Neural crest cell (in vitro differentiated cells): ENCODE measurements around the gene RPF1. TPM values are rescaled to one million over a fixed set of nuclear protein-coding genes. Genes with fewer than 3 reads are reported as not detected.

Experiments used
- DNase-seq: peaks from one replicate; pipeline ENCODE4 v3.0.0; 2021; ENCODE audit warnings: low read depth, mixed read lengths, low spot score
- H3K27ac Mint-ChIP-seq: one replicate; pipeline ENCODE4 v1.8.0; 2021; ENCODE audit warnings: mild to moderate bottlenecking, mixed read lengths; ENCODE audit not compliant: unreplicated experiment
- H3K27me3 Mint-ChIP-seq: 2 replicates; pipeline ENCODE4 v1.8.0; 2021; ENCODE audit warnings: low read depth, mild to moderate bottlenecking, mixed read lengths
- H3K36me3 Mint-ChIP-seq: 2 replicates; pipeline ENCODE4 v1.8.0; 2021; ENCODE audit warnings: low read depth, mild to moderate bottlenecking, mixed read lengths
- H3K4me1 Mint-ChIP-seq: 2 replicates; pipeline ENCODE4 v1.8.0; 2021; ENCODE audit warnings: mixed read lengths
- H3K4me3 Mint-ChIP-seq: one replicate; pipeline ENCODE4 v1.8.0; 2021; ENCODE audit warnings: mild to moderate bottlenecking, mixed read lengths
- H3K9me3 Mint-ChIP-seq: 2 replicates; pipeline ENCODE4 v1.8.0; 2021; ENCODE audit warnings: mixed read lengths
- CTCF ChIP-seq: fragments of 200-600 bp; sonication (generic); conservative IDR thresholded peaks from 2 replicates; pipeline ENCODE4 v1.5.0; 2021; ENCODE audit warnings: antibody characterized with exemption, mild to moderate bottlenecking
- long read RNA-seq: library from polyadenylated mRNA; unstranded; transcript quantifications from one replicate; pipeline ENCODE4 v2.0.0, GENCODE V29; 2020
- total RNA-seq: library from RNA; stranded (reverse); gene quantifications from 2 replicates; pipeline ENCODE4 v1.2.1, GENCODE V29; 2021

Gene RPF1
- total RNA-seq, result 35.4 and 36.5 TPM in 2 replicates
- long read RNA-seq, transcript RPF1-201 (9 exons, 1,385 nt), result major isoform, 42 of 53 reads
- long read RNA-seq, partial matches to known transcripts, result 5 of 53 reads
- long read RNA-seq, other reads (novel, unspliced or antisense), result 6 of 53 reads

- Mint-ChIP-seq H3K9me3 (peaks cover 14% of the 10 kb centered on the region), H3K27ac (peak within 1 kb of the TSS; percentile 97), H3K27me3 (peaks cover 45% of the 10 kb centered on the region)
Observed at GRCh38 chr1:84478876-84479868, at the start of gene RPF1. Gene RPF1 (plus strand): TSS chr1:84479266. CDS start chr1:84479282, 16 bp downstream.

GRCh38 chr1:84430546-84430945 lies 48.5 kb upstream of the RPF1 start:
- no peak for DNase-seq
- Mint-ChIP-seq H3K36me3 (peaks cover 4% of the 10 kb centered on the region), H3K27ac (no peak overlapping the region), H3K9me3 (peaks cover 16% of the 10 kb centered on the region), H3K4me1 (peaks cover 15% of the 10 kb centered on the region), H3K4me3 (no peak overlapping the region), H3K27me3 (no peaks in the 10 kb centered on the region)
- TF ChIP-seq CTCF, result no peak

More at GRCh38 chr1:84478876-84479868, at the start of gene RPF1:
- Mint-ChIP-seq H3K36me3 (peaks cover 21% of the 10 kb centered on the region), H3K4me3 (peak within 1 kb of the TSS; percentile 99), H3K4me1 (peaks cover 24% of the 10 kb centered on the region)
- TF ChIP-seq CTCF, result no peak
- DNase-seq, result peak; percentile 55

- Mint-ChIP-seq H3K9me3 (peaks cover 16% of the 10 kb centered on the region), H3K27ac (no peak overlapping the region), H3K27me3 (no peaks in the 10 kb centered on the region), H3K4me1 (peaks cover 15% of the 10 kb centered on the region), H3K4me3 (peak overlapping the region; percentile 48), H3K36me3 (peaks cover 4% of the 10 kb centered on the region)
- peak; percentile 92 for TF ChIP-seq CTCF
- DNase-seq, result peak; percentile 53
Observed at GRCh38 chr1:84433258-84434080, 45.6 kb upstream of the RPF1 start.

GRCh38 chr1:84434081-84434769 lies 44.8 kb upstream of the RPF1 start:
- Mint-ChIP-seq H3K27me3 (no peaks in the 10 kb centered on the region), H3K9me3 (peaks cover 11% of the 10 kb centered on the region), H3K4me1 (peaks cover 10% of the 10 kb centered on the region), H3K27ac (no peak overlapping the region), H3K4me3 (no peak overlapping the region), H3K36me3 (peaks cover 4% of the 10 kb centered on the region)
- no peak for DNase-seq
- TF ChIP-seq CTCF, result peak; percentile 31
